NCI-H2196 treated with DMSO at 0.1 percent for 48 hours (cell line): ENCODE measurements around the gene STX1B.
"Not testable (repeated sequence)": the region's sequence is repeated elsewhere in the genome, so short reads cannot be mapped to it uniquely, and the experiment has no call there.

Experiments
- DNase-seq: peaks from one replicate; lab custom pipeline; 2025; ENCODE audit not compliant: unreplicated experiment; lab: John Stamatoyannopoulos, UW

The STX1B gene

DNA sequence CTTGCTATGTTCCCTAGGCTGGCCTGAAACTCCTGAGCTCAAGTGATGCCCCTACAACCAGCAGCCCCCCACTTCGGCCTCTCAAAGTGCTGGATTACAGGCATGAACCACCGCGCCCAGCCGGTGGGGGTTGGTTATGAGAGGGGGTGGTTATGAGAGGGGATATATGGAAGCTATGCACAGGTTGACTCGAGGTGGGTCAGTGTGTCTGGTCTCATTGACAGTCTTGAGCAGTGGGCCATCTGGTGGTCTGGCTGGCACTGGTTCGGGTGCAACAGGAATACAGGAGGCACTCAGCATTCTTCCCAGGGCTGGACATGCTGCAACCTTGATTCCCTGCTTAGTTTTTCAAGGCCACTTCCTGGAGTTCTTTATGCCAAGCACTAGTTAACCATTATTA is 5.6 kb upstream of the STX1B start:
- DNase-seq, result no peak

DNA sequence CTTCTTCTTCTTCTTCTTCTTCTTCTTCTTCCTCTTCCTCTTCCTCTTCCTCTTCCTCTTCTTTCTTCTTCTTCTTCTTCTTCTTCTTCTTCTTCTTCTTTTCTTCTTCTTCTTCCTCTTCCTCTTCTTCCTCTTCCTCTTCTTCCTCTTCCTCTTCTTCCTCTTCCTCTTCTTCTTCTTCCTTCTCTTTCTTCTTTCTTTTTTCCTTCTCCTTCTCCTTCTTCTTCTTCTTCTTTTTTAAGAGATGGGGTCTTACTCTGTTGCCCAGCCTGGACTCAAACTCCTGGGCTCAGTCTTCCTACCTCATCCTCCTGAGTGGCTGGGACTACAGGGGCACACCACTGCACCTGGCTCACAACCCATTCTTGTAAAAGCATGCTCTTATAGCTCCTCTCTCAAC is 2.9 kb upstream of the STX1B start:
- not testable (repeated sequence) for DNase-seq

DNA sequence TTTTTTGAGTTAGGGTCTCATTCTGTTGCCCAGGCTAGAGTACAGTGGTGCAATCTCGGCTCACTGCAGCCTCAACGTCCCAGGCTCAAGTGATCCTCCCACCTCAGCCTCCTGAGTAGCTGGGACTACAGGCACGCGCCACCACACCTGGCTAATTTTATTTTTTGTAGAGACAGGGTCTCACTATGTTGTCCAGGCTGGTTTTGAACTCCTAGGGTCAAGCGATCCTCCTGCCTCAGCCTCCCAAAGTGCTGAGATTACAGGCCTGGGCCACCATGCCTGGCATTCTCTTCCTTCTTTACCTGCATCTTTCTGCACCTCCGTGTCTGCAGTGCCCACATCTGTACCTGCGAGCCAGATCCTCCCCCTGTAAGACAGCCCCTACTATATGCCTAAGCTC is 1.4 kb upstream of the STX1B start:
- not testable (repeated sequence) for DNase-seq

DNA sequence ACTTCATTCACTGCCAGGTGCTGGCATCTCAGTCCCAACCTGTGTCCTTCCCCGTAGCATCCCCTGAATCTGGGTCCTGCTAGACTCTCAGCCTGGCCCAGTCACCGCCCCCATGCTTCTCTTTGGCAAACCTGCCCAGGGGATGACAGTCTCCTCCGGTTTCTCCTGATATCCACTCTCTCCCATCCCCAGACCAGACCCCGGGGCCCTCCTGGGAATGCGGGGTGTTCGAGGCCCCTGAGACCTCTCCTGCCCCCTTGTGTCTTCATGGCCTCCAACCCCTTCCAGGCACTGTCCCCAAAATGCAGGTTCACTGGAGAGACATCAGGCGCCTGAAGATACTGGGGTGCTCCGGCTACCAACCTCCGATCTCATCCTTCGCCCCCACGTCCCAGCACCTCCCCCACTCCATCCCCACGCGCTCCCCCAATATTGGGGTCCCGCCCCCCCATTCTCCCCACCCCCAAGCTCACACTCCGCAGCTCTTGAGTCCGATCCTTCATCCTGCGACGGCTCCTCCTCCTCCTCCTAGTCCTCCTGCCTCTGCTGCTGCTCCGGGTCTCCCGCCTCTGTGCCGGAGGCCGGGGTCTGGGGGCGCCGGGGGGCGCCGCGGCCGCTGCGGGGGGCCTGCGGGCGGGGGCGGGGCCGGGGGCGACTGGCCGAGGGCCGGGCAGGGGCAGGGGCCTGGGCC is 399 bp downstream of the STX1B start:
- DNase-seq, result no peak

DNA sequence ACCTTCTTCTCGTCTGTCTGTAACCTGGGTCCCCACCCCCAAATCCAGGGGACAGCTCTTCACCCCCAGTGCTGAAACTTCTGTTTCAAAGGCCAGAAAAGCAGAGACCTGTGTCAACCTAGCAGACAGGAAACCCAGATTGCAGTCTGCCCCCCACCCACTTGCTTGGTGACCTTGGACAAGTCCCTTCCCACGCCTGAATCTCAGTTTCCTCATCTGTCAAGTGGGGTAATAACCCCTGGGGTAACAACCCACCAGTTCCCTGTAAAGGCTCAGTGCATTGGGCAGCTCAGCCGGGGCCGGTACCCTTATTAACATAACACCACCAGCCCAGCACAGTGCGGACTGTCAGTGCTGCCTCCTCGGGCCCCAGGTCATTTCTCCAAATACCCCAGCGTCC is 1.3 kb downstream of the STX1B start:
- no peak for DNase-seq

DNA sequence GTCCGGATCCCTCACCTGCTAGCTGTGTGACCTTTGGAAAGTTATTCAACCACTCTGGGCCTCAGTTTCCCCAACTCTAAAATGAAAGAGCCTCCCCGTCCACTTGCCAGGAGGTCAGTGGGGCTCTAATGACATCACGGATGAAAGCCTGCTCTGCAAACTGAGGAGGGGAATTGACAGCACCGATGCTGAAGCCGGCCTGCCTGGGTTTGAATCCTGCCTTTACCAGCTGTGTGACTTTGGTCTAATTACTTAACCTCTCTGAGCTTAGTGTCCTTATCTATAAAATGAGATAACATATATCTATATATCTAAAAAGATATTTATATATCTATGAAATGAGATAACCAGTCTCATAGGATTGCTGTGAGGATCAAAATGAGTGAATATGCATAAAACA is 1.9 kb downstream of the STX1B start:
- DNase-seq, result no peak

DNA sequence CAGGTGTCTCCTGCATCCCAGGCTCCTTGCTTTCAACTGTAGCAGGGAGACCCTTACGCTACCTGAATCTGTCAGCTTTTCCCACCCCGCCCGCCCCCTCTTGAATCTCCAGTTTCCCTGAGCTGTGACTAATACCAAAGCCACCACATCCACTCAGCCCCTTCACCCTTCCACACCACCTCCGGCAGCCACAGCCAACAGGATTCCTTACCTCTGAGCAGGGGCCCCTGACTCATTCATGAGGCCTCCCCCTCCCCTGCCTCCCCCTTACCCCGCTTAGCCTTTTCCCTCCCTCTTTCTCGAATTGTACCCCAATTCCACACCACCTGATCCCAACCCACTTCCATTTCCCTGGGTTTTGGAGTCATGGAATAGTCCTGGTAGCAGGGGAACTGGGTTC is 2.3 kb downstream of the STX1B start:
- DNase-seq, result no peak

DNA sequence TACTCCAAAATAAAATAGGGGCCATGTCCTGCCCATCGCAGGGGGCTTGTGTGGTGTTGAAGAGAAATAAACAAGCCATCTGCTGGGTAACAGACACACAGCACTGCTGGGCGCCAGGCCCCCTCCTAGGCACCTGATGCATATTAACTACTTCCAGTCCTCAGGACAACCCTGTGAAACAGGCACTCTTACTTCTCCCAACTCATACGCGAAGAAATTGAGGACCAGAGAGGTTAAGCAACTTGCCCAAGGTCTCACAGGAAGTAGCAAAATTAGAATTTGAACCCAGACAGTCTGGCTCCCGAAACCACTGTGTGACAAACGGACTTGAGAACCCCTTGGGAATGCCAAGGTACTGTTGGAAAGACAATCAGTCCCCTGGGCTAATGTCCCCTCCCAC is 2.8 kb downstream of the STX1B start:
- DNase-seq, result no peak

DNA sequence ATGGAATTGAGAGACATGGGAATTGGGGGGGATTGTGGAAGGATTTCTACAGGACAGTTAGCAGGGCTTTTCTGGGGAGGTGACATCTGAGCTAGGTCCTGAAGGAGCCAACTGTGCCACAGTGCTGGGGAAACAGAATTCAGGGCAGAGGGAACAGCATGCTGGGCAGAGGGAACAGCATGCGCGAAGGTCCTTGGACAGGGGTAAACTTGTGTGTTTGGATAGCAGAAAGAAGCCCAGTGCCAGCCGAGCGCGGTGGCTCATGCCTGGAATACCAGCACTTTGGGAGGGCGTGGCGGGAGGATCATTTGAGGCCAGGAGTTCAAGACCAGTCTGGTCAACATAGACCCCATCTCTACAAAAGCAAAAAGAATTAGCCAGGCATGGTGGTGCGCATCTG is 3.8 kb downstream of the STX1B start:
- DNase-seq, result no peak

DNA sequence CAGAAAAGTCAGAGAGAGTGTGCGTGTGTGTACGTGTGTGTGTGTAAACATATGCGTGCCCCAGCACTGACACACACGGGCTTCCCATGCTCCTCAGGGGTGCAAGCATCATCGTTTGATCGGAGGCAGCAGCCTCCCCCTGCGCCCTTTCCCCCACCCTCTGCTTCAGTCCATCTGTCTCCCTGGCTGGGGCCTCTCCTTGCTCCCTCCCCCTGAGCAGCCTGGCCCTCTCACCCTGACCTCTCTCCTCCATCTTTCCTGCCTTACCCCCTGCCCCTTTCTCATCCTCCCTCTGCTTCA is 4.4 kb downstream of the STX1B start:
- DNase-seq, result no peak

DNA sequence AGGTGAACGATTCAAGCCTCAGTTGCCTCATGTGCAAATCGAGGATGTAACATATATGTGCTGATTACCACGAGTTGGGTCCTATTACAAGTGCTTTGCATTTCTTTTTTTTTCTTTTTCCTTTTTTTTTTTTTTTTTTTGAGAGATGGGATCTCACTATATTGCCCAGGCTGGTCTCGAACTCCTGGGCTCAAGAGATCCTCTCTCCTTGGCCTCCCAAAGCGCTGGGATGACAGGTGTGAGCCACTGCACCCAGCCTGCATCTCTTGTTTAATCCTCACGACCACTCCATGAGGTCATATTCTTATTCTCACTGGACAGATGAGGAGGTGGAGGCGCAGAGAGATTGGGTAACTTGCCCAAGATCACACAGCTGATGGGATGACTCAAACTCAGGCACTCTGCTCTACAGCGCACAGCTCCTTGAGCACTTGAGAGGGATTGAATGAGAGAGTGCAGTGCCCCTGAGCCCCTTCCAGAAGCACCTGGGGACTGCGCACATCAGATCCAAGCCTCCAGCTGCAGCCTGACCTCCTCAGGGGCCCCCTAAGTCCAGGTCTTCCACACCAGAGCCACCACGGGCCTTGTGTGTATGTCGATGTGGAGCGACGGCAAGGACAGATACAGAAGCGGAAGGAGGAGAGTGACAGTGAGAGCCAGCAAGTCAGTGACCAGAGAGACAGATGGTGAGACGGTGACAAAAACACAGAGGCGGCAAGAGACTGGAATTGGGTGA is 4.9 kb downstream of the STX1B start:
- no peak for DNase-seq

DNA sequence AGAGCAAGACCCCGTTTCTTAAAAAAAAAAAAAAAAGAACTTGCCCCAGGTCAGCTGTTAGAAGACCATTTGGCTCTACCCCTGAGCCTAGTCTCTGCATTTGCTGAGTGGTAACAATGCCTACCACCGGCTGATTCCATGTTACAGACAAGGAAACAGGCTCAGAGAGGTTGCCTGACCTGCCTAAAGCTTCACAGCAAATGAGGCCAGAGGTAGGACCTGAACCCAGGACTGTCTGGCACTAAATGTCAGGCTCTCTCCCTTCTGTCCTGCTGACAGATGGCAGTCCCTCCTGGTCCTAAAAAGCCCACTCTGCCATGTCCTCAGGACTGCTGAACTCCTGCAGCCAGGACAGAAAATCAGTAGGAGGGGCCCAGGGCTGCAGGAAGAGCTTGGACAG is 5.8 kb downstream of the STX1B start:
- no peak for DNase-seq

DNA sequence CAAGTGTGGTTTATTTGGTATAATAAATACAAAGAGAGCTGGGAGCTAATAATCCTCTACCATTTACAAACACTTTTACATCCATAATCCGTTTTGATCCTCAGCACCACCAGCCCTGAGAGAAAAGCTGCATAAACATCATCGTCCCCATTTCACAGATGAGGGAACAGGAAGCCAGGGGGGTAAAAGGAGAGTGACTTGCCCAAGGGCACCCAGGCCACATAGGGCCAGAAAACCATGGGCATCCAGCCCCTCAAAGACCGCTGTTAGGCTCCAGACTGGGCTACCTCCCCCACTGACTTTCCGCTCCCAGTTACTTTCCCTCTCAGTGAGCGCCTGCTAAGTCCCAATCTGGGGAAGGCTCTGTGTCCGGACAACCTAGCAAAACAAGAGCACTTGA is 6.7 kb downstream of the STX1B start:
- no peak for DNase-seq

DNA sequence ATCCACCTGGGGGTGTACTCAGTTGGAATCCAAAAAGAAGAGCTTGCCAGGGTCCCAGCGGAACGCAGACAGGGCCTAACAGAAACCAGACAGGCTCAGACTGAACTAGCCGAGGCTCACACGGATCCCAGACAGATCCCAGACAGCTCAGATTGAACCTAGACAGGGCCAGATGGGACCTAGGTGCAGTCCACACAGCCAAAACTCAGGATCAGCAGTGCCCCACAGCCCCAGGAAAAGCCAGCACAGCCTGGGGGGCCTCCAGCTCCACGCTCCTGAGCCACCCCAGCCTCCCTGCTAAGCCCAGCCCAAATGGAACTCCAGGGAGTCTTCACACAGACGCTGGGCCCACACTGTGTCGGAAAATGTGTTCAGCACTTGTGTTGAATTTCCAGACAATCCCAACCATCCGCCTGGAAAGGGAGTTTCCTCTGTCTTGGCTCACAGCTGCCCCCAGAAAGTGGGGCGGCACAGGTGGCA is 7.5 kb downstream of the STX1B start:
- no peak for DNase-seq

DNA sequence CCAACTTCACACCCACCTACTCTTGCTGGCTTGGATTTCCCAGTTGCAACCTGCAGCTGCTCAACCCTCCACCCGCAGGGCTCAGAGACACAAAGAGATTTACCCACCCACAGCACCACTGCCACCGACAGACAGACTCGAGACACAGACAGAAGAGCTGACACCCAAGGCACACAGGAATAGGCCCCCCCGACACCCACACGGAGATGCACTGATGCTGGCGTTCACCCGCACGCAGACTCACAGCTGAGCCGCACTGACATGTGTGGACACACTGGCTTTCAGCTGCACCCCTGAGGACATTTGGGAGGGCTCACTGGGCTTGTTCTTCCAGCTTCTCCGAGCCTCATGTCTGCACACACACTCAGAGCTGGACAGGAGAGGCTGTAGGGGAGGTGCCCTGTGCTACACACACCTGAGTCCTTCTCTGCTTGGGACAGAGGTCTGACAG is 8.2 kb downstream of the STX1B start:
- DNase-seq, result no peak

DNA sequence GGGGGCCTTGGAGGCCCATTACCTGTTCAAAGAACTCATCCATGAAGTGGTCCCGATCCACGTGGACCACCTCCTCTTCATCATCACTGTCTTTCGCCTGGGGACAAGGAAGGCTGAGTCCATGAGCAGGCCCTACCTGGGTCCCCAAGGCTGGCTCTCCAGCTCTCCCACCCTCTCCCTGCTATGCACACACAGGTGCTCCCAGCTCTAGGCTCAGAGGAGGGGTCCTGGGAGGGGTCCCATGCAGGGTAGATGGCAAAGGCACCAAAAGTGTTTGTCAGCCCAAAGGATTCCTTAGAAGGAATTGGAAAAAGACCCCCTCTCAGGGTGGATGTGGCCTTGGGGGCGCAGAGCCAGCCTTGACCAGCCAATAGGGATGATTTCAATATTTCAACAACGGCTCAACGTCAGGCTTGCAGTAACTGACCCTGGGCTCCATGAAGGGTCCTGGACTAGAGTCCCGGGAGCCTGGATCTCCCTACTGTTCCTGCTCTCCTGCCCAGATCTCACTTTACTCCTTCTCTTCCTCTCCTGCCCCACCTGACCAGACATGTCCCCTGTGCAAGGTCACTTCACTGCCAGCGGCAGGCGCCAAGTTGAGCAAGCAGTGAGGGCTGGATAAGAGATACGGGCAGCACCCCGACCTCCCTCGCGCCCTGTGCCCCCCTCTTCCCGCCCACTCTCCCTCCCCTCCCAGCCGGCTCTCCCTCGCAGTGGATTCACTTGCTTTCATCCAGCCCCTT is 8.8 kb downstream of the STX1B start:
- DNase-seq, result no peak

DNA sequence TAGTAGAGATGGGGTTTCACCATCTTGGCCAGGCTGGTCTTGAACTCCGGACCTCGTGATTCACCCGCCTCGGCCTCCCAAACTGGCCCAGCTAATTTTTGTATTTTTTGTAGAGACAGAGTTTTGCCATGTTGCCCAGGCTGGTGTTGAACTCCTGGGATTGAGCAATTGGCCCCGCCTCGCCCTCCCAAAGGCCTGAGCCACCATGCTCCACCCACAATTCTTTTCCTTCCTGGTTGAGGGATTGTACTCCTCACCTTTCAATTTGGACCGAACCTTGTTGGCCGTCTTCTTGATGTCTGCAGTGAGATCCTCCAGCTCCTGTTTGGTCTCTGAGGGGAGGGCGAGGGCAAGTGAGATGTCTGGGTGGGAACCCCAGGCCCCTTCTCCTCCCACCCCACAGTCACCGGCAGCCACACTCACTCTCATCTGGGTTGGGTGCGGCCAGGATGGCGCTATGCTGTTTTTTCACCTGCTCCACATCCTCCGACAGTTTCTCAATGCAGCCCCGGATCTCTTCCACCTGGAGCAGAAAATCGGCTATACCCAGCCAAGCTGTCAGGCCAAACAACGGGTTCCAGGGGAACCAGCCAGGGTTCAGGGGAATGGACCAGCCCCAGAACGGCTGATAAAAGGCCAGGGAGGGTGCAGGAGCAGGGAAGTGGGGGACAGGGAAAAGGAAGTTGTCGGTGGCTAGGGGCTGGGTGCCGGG is 9.6 kb downstream of the STX1B start:
- DNase-seq, result no peak

DNA sequence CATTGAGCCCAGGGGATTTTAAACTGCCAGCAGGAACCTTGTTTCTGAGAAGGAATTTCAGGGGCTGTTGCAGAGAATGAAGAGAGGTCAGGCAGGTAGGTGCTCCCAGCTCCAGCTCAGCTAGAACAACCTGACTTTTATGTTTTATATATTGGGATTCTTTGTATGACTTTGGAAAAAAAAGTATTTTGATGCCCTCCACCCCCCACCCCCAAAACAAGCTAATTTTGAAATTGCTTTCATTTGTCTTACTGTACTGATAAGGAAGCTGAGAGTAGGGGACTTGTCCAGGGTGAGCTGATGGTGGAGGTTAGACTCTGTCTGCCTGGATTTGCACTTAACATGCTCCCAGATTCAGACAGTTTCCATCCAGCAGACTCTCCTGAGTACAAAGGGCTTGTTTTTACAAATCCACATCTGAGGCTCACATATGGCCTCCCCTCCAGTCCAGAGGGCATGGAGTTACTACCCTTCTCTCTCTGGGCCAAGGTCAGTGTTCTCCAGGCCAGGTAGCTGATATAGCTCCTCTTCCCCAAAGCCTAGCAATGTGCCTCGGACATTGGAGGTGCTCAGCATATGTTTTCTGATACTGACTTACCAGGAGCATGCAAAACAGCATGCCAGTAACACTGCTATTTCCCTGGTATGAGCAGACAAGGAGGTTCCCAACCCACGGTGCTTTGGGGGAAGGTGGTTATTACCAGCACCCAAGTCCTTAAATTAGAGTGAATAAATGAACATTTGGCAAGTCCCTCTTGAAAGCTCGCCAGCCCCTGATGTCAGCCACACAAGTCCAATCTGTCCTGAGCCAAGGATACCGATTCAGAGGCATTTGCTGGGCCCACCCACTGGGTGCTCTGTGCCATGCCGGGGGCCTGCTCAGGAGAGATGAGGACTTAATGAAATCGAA is 11.3 kb downstream of the STX1B start:
- DNase-seq, result no peak

DNA sequence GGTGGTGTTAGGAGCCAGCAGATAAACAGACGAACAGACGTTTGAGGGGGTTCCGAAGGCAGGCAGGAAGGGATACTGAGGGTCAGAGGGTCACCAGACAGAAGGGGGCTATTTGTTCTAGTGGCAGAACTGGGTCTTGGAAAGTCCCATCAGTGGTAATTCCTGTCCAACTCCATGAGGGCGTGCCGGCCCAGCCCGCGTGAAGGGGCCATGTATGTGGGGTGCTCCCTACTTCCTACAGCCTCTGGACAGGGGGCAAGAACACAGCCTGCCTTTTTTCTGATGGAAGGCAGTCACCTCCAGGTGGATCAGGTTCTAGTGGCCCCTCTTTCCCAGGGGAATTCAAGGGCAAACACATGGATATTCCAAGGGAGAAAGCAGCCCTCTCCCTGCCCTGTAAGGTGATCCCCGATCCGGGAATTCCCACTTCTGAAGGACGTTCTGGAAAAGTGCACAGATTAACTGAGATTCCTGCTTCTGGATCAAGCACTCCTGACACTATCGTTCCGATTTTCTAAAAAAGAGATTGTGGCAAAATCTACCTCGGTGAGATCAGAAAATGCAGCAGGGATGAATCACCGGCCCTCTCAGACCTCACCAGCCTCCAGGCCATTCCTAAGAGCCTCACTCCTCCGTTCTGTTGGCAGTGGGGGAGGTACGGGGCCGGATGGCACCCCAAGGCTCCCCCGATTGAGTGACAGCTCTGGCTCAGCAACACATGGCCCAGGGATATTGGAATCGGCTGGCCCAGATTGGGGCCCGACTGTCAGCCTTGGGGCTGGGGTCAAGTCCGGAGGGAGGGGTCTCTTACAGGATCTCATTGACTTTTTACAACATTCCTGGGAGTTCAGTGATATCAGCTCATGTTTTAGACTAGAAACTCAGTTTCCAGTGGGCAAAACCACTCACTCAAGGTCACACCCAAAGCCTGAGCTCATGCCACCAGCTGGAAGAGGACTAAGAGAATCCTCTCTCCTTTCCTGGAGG is 12.4 kb downstream of the STX1B start:
- DNase-seq, result no peak
